GM18511 (cell line): ENCODE measurements around the gene CENPO.

Experiments used
- ATAC-seq: cut with Tn5 transposase; IDR thresholded peaks from one replicate; pipeline ENCODE4 v1.9.1; 2021; ENCODE audit warnings: mild to moderate bottlenecking, moderate library complexity; ENCODE audit not compliant: unreplicated experiment

The CENPO gene

GRCh38 chr2:24792874-24793760, at the start of gene CENPO, which contains the start of gene PTRHD1:
CENPO (plus strand) TSS chr2:24793425; CDS start chr2:24793920, 495 bp downstream.
PTRHD1 (minus strand) TSS chr2:24793391; CDS start chr2:24793377, 14 bp downstream.
- peak; percentile 95 for ATAC-seq

GRCh38 chr2:24743924-24744323, 49.3 kb upstream of the CENPO start:
- ATAC-seq: no peak

- no peak for ATAC-seq
Observed at GRCh38 chr2:24744356-24744755, 48.9 kb upstream of the CENPO start.

GRCh38 chr2:24745825-24746224, 47.4 kb upstream of the CENPO start:
- no peak for ATAC-seq

GRCh38 chr2:24747299-24747698, 45.9 kb upstream of the CENPO start:
- ATAC-seq: no peak

- no peak for ATAC-seq
Observed at GRCh38 chr2:24749069-24749691, 44.0 kb upstream of the CENPO start.

GRCh38 chr2:24754985-24755705, 38.1 kb upstream of the CENPO start:
- ATAC-seq: no peak

GRCh38 chr2:24756789-24757188, 36.4 kb upstream of the CENPO start:
- no peak for ATAC-seq

- no peak for ATAC-seq
Observed at GRCh38 chr2:24761866-24762265, 31.4 kb upstream of the CENPO start.

- no peak for ATAC-seq
Observed at GRCh38 chr2:24762518-24762917, 30.7 kb upstream of the CENPO start.

- no peak for ATAC-seq
Observed at GRCh38 chr2:24763843-24764242, 29.4 kb upstream of the CENPO start.

GRCh38 chr2:24766609-24767008, 26.6 kb upstream of the CENPO start:
- no peak for ATAC-seq

GRCh38 chr2:24768013-24768412, 25.2 kb upstream of the CENPO start:
- no peak for ATAC-seq

- no peak for ATAC-seq
Observed at GRCh38 chr2:24768601-24769000, 24.6 kb upstream of the CENPO start.

- ATAC-seq: no peak
Observed at GRCh38 chr2:24771061-24771460, 22.2 kb upstream of the CENPO start.

- ATAC-seq: no peak
Observed at GRCh38 chr2:24771764-24772586, 21.2 kb upstream of the CENPO start.

- ATAC-seq: no peak
Observed at GRCh38 chr2:24774373-24774772, 18.9 kb upstream of the CENPO start.

GRCh38 chr2:24779116-24779515, 14.1 kb upstream of the CENPO start:
- no peak for ATAC-seq

GRCh38 chr2:24783641-24784040, 9.6 kb upstream of the CENPO start:
- no peak for ATAC-seq

- ATAC-seq: peak; percentile 98
Observed at GRCh38 chr2:24785671-24786321, 7.4 kb upstream of the CENPO start.
